Testis (tissue), 2 donors: Measurements from ENCODE around the gene PTCD2.

Source experiments
- POLR2A ChIP-seq: fragments of 450-650 bp; IDR thresholded peaks from one replicate; pipeline ENCODE4 v1.6.1; 2017; ENCODE audit warnings: antibody characterized with exemption, mild to moderate bottlenecking, moderate library complexity
- TF ChIP-seq, protein P1 (sequence below), 3 experiments: fragments of 450-650 bp in 2 of 3; fragments of 200-600 bp in 1 of 3; sonication (generic) in 1 of 3; IDR thresholded peaks; one replicate each; pipeline ENCODE4 v1.5.1; 2016 to 2019; ENCODE audit warnings: antibody characterized with exemption in 3 of 3, mild to moderate bottlenecking in 2 of 3, moderate library complexity in 1 of 3

- TF ChIP-seq, protein P1, sequence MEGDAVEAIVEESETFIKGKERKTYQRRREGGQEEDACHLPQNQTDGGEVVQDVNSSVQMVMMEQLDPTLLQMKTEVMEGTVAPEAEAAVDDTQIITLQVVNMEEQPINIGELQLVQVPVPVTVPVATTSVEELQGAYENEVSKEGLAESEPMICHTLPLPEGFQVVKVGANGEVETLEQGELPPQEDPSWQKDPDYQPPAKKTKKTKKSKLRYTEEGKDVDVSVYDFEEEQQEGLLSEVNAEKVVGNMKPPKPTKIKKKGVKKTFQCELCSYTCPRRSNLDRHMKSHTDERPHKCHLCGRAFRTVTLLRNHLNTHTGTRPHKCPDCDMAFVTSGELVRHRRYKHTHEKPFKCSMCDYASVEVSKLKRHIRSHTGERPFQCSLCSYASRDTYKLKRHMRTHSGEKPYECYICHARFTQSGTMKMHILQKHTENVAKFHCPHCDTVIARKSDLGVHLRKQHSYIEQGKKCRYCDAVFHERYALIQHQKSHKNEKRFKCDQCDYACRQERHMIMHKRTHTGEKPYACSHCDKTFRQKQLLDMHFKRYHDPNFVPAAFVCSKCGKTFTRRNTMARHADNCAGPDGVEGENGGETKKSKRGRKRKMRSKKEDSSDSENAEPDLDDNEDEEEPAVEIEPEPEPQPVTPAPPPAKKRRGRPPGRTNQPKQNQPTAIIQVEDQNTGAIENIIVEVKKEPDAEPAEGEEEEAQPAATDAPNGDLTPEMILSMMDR (IDR thresholded peaks at IDR 0.05) = no peak
- no peak for TF ChIP-seq POLR2A
Observed at GRCh38 chr5:72291601-72292000, 28.6 kb upstream of the PTCD2 start.
